Measurements from ENCODE around the gene SLC2A8. TPM values are rescaled to one million over a fixed set of nuclear protein-coding genes. Genes with fewer than 3 reads are reported as not detected.

SLC2A8 gene
- total and polyA plus RNA-seq, 9 donors: 6.2 to 21.2 (median 17.8) TPM

DNA sequence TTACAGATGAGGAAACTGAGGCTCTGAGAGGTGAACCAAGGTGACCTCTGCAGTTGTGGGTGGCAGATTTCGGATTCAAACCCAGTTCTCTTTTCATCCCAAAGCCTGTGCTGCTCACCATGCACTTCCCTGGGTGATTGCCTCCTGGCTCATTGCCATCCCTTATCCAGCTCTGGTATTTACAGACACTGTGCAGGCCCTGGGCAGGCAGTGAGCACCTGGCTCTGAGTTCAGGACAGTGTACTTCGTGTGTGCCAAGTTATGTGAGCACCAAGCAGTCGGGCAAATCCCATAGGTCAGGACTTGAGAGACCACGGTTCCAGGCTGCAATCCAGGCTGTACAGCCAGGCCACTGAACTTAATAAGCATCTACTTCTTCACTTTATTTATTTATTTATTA is 55.7 kb downstream of the SLC2A8 start:
- H3K27ac ChIP-seq: no peak overlapping the region
- no peak overlapping the region for H3K4me3 ChIP-seq

DNA sequence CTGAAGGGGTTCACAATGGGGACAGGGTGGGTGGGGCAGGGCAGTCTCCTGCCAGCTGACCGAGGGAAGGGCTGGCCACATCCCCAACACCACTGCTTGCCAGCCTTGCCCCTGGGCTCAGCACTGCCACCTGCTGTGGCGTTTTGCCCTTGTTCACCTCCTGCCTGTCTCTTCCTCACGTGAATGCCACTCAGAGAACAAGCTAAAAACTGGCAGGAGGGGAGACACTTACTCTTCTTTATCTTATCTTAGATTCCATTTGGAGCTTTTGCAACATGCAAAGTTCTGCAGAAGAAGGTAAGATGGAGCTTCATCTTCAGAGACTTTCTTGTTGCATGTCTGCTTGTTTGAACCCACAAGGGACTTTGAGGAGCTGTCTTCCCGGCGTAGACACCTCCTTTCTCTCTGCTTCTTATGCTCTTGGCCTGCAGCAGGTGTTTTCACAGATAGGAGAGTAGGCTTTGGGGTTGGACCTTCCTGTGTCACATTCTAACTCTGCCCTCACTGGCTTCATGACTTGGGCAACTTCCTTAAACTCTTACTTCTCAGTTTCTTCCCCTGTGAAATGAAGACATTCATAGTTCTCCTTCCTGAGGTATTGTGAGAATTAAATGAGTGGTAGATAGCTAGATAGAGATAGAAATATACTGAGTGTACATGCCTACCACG is 58.5 kb downstream of the SLC2A8 start:
- intact Hi-C loops (cut with DNase I): no loop called here
- TF ChIP-seq, protein P1, sequence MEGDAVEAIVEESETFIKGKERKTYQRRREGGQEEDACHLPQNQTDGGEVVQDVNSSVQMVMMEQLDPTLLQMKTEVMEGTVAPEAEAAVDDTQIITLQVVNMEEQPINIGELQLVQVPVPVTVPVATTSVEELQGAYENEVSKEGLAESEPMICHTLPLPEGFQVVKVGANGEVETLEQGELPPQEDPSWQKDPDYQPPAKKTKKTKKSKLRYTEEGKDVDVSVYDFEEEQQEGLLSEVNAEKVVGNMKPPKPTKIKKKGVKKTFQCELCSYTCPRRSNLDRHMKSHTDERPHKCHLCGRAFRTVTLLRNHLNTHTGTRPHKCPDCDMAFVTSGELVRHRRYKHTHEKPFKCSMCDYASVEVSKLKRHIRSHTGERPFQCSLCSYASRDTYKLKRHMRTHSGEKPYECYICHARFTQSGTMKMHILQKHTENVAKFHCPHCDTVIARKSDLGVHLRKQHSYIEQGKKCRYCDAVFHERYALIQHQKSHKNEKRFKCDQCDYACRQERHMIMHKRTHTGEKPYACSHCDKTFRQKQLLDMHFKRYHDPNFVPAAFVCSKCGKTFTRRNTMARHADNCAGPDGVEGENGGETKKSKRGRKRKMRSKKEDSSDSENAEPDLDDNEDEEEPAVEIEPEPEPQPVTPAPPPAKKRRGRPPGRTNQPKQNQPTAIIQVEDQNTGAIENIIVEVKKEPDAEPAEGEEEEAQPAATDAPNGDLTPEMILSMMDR (IDR thresholded peaks at IDR 0.05): no peak
- TF ChIP-seq POLR2A (IDR thresholded peaks at IDR 0.05) (no peak), EP300 (IDR thresholded peaks at IDR 0.05) (no peak)
- Histone ChIP-seq H3K27ac (no peak overlapping the region), H3K9me3 (no peaks in the 10 kb centered on the region), H3K4me1 (ENCODE audit: insufficient read depth) (peaks cover 7% of the 10 kb centered on the region), H3K4me3 (no peak overlapping the region), H3K36me3 (no peaks in the 10 kb centered on the region), H3K27me3 (no peaks in the 10 kb centered on the region)
- DNase-seq: no peak
- 74 to 77% (median 74%) methylated on average over 6 of the region's 6 CpGs for WGBS, 3 donors

More for the DNA sequence above, 55.7 kb downstream of the SLC2A8 start:
- peaks cover 12% of the 10 kb centered on the region for H3K4me1 ChIP-seq (ENCODE audit: insufficient read depth)
- no peaks in the 10 kb centered on the region for H3K9me3 ChIP-seq
- 60 to 67% (median 63%) methylated on average over 4 of the region's 4 CpGs for WGBS, 3 donors
- peak in 4 of 5 donors; percentile 43 to 65 (median 50) for DNase-seq
- TF ChIP-seq POLR2A (IDR thresholded peaks at IDR 0.05) (no peak), EP300 (IDR thresholded peaks at IDR 0.05) (no peak)
- TF ChIP-seq, protein P1 (IDR thresholded peaks at IDR 0.05): no peak
- no peaks in the 10 kb centered on the region for H3K36me3 ChIP-seq
- no peaks in the 10 kb centered on the region for H3K27me3 ChIP-seq
- intact Hi-C loops (cut with DNase I): loop anchor here in 1 of 4 donors (5.0 kb wide), 1 partner anchor 135 kb away; no protein-coding TSS in a partner anchor

DNA sequence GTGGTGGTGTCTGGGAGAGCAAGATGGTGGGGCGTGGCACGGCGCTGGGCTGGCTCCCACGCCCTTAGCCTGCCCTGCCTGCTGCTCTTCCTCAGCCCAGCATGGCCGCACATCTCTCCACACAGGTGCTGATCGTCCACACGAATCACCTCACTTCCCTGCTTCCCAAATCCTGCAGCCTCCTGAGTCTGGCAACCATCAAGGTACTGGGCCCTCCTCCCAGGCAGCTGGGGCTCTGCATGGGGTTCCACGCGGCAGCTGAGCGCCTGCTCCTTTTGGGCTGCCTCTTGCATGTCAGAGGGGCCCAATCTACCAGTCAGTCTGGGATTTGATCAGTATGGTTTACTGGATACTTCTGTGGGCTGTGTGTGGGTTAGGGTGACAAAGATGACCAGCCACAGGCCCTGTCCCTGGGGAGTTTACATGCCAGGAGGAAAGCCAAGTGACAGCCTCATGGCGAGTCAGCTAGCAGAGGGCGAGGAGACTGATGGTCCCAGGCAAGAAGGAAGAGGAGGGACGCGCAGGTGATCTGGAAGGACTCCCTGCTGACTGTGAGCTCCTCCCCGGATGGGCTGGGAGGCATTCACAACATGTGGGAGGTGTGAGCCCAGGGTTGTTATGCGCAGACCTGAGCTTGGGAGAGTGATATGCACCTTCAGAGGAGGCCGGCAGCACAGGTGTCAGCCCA is 60.4 kb downstream of the SLC2A8 start:
- WGBS, 3 donors: 82 to 86% (median 85%) methylated on average over 17 of the region's 17 CpGs
- no peaks in the 10 kb centered on the region for H3K27me3 ChIP-seq
- H3K9me3 ChIP-seq: no peaks in the 10 kb centered on the region
- H3K4me1 ChIP-seq (ENCODE audit: insufficient read depth): peaks cover under 1% of the 10 kb centered on the region
- no peak for DNase-seq
- intact Hi-C loops (cut with DNase I): no loop called here
- H3K27ac ChIP-seq: no peak overlapping the region
- TF ChIP-seq, protein P1 (IDR thresholded peaks at IDR 0.05): no peak
- no peak for TF ChIP-seq EP300 (IDR thresholded peaks at IDR 0.05)
- no peak for TF ChIP-seq POLR2A (IDR thresholded peaks at IDR 0.05)
- H3K36me3 ChIP-seq: no peaks in the 10 kb centered on the region
- H3K4me3 ChIP-seq: no peak overlapping the region

Small RNA genes within 50 kb of the gene (small RNA-seq; reads per million reads assigned to genes)
- 159 reads per million, percentile 92 among the genes with 10 or more reads in this experiment for gene SNORA65

Other genes with a start within 250 kb of the SLC2A8 start
- 10 to 100 TPM; 15.0 to 30.7 (median 22.9) TPM for gene GARNL3, start 132.4 kb upstream of the SLC2A8 start, total RNA-seq
- 10 to 100 TPM in 1 of 2 donors, 1 to 10 TPM in 1; 8.9 to 26.6 TPM for gene GARNL3, start 132.4 kb upstream of the SLC2A8 start, polyA plus RNA-seq
- 10 to 100 TPM in 5 of 7 donors, 1 to 10 TPM in 2; 6.8 to 12.3 (median 11.0) TPM for gene ZNF79, start 27.2 kb downstream of the SLC2A8 start, total RNA-seq
- 1 to 10 TPM; 3.9 to 8.1 TPM for gene ZNF79, start 27.2 kb downstream of the SLC2A8 start, polyA plus RNA-seq
- gene RPL12, start 54.2 kb downstream of the SLC2A8 start, total RNA-seq: 1,000 to 10,000 TPM; 1,883 to 4,136 (median 2,145) TPM
- 1,000 to 10,000 TPM; 3,825 to 5,812 TPM for gene RPL12, start 54.2 kb downstream of the SLC2A8 start, polyA plus RNA-seq
- 10 to 100 TPM; 14.2 to 28.5 (median 20.9) TPM for gene LRSAM1, start 54.3 kb downstream of the SLC2A8 start, total RNA-seq
- gene LRSAM1, start 54.3 kb downstream of the SLC2A8 start, polyA plus RNA-seq: 10 to 100 TPM in 1 of 2 donors, 1 to 10 TPM in 1; 9.0 to 11.9 TPM
- gene STXBP1, start 215.1 kb downstream of the SLC2A8 start, total RNA-seq: 100 to 1,000 TPM in 1 of 7 donors, 10 to 100 TPM in 6; 46.8 to 102 (median 75.7) TPM
- gene STXBP1, start 215.1 kb downstream of the SLC2A8 start, polyA plus RNA-seq: 10 to 100 TPM; 18.8 to 84.2 TPM

All from ovary (tissue), 9 donors.